Neural cell (in vitro differentiated cells): ENCODE results near the gene INS. TPM values are rescaled to one million over a fixed set of nuclear protein-coding genes. Genes with fewer than 3 reads are reported as not detected.

Experiments used
- H2AFZ ChIP-seq: fragments of 200-600, 300-800 bp; sonication (generic), shearing (Covaris generic); 2 replicates; pipeline ENCODE4 v1.6.0; 2014; ENCODE audit warnings: low read depth, mild to moderate bottlenecking, antibody characterized with exemption, low read length, moderate library complexity
- H3F3A ChIP-seq: fragments of 200-600 bp; shearing (Covaris generic); 2 replicates; pipeline ENCODE4 v1.6.1; 2016; ENCODE audit warnings: mild to moderate bottlenecking, moderate library complexity, mixed read lengths, antibody characterized with exemption, low read length; ENCODE audit not compliant: insufficient read depth, poor library complexity, severe bottlenecking
- H3K27ac ChIP-seq: fragments of 200-600, 300-800 bp; sonication (generic), shearing (Covaris generic); 2 replicates; pipeline ENCODE4 v1.5.1; 2014; ENCODE audit warnings: mild to moderate bottlenecking, low read length, moderate library complexity
- H3K27me3 ChIP-seq: fragments of 300-800, 200-600 bp; sonication (generic), shearing (Covaris generic); 2 replicates; pipeline ENCODE4 v1.6.0; 2014; ENCODE audit warnings: mild to moderate bottlenecking, low read depth, low read length, moderate library complexity; ENCODE audit not compliant: insufficient read depth
- H3K36me3 ChIP-seq: fragments of 300-800, 200-600 bp; sonication (generic), shearing (Covaris generic); 2 replicates; pipeline ENCODE4 v1.5.1; 2014; ENCODE audit warnings: mild to moderate bottlenecking, antibody characterized with exemption, low read length, moderate library complexity; ENCODE audit not compliant: insufficient read depth
- H3K4me2 ChIP-seq: fragments of 300-800, 200-600 bp; sonication (generic), shearing (Covaris generic); 2 replicates; pipeline ENCODE4 v1.6.0; 2014; ENCODE audit warnings: mild to moderate bottlenecking, low read length
- H3K4me3 ChIP-seq: fragments of 300-800, 200-600 bp; sonication (generic), shearing (Covaris generic); 2 replicates; pipeline ENCODE4 v1.5.1; 2014; ENCODE audit warnings: mild to moderate bottlenecking, low read length, moderate library complexity
- H3K79me2 ChIP-seq: fragments of 200-600 bp; shearing (Covaris generic); replicated peaks from 2 replicates; pipeline ENCODE4 v1.6.0; 2014; ENCODE audit warnings: mild to moderate bottlenecking, low read length, moderate library complexity; ENCODE audit not compliant: insufficient read depth
- H3K9ac ChIP-seq: fragments of 300-800, 200-600 bp; sonication (generic), shearing (Covaris generic); 2 replicates; pipeline ENCODE4 v1.6.1; 2016; ENCODE audit warnings: mild to moderate bottlenecking, low read length, mixed read lengths
- H3K9me2 ChIP-seq: fragments of 200-600 bp; shearing (Covaris generic); 2 replicates; pipeline ENCODE4 v1.6.1; 2016; ENCODE audit warnings: mild to moderate bottlenecking, low read length, mixed read lengths; ENCODE audit not compliant: insufficient read depth
- H3K9me3 ChIP-seq: fragments of 200-600, 300-800 bp; sonication (generic), shearing (Covaris generic); 2 replicates; pipeline ENCODE4 v1.6.1; 2016; ENCODE audit warnings: mild to moderate bottlenecking, mixed run types, low read length, moderate library complexity, mixed read lengths
- H4K20me1 ChIP-seq: fragments of 200-600 bp; shearing (Covaris generic); 2 replicates; pipeline ENCODE4 v1.6.1; 2016; ENCODE audit warnings: mild to moderate bottlenecking, mixed run types; ENCODE audit not compliant: insufficient read depth
- CTCF ChIP-seq: fragments of 450-650 bp; IDR thresholded peaks from 2 replicates; pipeline ENCODE4 v1.5.1; 2014; ENCODE audit warnings: antibody characterized with exemption, mild to moderate bottlenecking, moderate library complexity; ENCODE audit not compliant: poor library complexity, severe bottlenecking
- EP300 ChIP-seq: fragments of 450-650 bp; conservative IDR thresholded peaks from 2 replicates; pipeline ENCODE4 v1.6.1; 2014; ENCODE audit warnings: antibody characterized with exemption, mild to moderate bottlenecking, moderate library complexity; ENCODE audit not compliant: poor library complexity, severe bottlenecking
- EZH2 ChIP-seq: fragments of 200-600, 300-800 bp; shearing (Covaris generic), sonication (generic); IDR thresholded peaks from 2 replicates; pipeline ENCODE4 v1.6.1; 2014; ENCODE audit warnings: antibody characterized with exemption, low read length, borderline replicate concordance, mild to moderate bottlenecking; ENCODE audit not compliant: insufficient read depth, poor library complexity, severe bottlenecking
- MXI1 ChIP-seq: fragments of 450-650 bp; conservative IDR thresholded peaks from 2 replicates; pipeline ENCODE4 v1.6.1; 2014; ENCODE audit warnings: antibody characterized with exemption, mild to moderate bottlenecking; ENCODE audit not compliant: poor library complexity, severe bottlenecking
- POLR2AphosphoS5 ChIP-seq: IDR thresholded peaks from 2 replicates; pipeline ENCODE4 v1.6.1; 2012
- RAD21 ChIP-seq: fragments of 450-650 bp; conservative IDR thresholded peaks from 2 replicates; pipeline ENCODE4 v1.6.1; 2014; ENCODE audit warnings: antibody characterized with exemption, mild to moderate bottlenecking, moderate library complexity
- REST ChIP-seq: IDR thresholded peaks from 2 replicates; pipeline ENCODE4 v1.6.1; 2012; ENCODE audit warnings: borderline replicate concordance
- SMC3 ChIP-seq: fragments of 450-650 bp; conservative IDR thresholded peaks from 2 replicates; pipeline ENCODE4 v1.6.1; 2014; ENCODE audit warnings: antibody characterized with exemption, mild to moderate bottlenecking, moderate library complexity; ENCODE audit not compliant: poor library complexity
- TAF1 ChIP-seq: IDR thresholded peaks from 2 replicates; pipeline ENCODE4 v1.6.1; 2012; ENCODE audit warnings: low read depth
- polyA plus RNA-seq: library from polyadenylated mRNA; depleted of rRNA; stranded (reverse); fragments of >200 nt; gene quantifications from 2 replicates; pipeline ENCODE4 v1.2.3, GENCODE V29; 2014
- small RNA-seq, 3 experiments: library from RNA; depleted of rRNA; stranded (forward); fragments of <200 nt; gene quantifications; one replicate each; pipeline ENCODE3, GENCODE V24; 2012

Gene INS
- polyA plus RNA-seq, 1 donor from 2014 or later, result not detected

- Histone ChIP-seq H3K4me2 (no peak overlapping the region), H3K9me2 (no peaks in the 10 kb centered on the region), H3K79me2 (no peaks in the 10 kb centered on the region), H3K4me3 (no peak overlapping the region), H3K9me3 (no peaks in the 10 kb centered on the region), H3K9ac (no peak overlapping the region), H4K20me1 (no peaks in the 10 kb centered on the region), H3F3A (no peaks in the 10 kb centered on the region), H3K27ac (no peak overlapping the region), H3K36me3 (no peaks in the 10 kb centered on the region), H2AFZ (no peak overlapping the region), H3K27me3 (no peaks in the 10 kb centered on the region)
- TF ChIP-seq EP300 (no peak), EZH2 (no peak), RAD21 (no peak), TAF1 (no peak), REST (no peak), POLR2AphosphoS5 (no peak), SMC3 (no peak), MXI1 (no peak), CTCF (no peak)
These were observed 50.5 kb downstream of the INS start for GRCh38 chr11:2110521-2110920.

Small RNA genes lying within 50 kb of the gene (small RNA-seq; reads per million reads assigned to genes)
- 0 reads per million in 3 experiments for gene MIR4686
- gene MIR483, result 0 to 2.5 (median 0.03) reads per million in 3 experiments

Other genes starting within 250 kb of the INS start
- gene TNNT3, start 241.5 kb downstream of the INS start, polyA plus RNA-seq, result not detected in 2 replicates
- 139 and 154 TPM in 2 replicates for gene MRPL23, start 213.9 kb downstream of the INS start, polyA plus RNA-seq
- not detected in 2 replicates for gene H19, start 163.4 kb downstream of the INS start, polyA plus RNA-seq
- gene IGF2, start 21.8 kb downstream of the INS start, polyA plus RNA-seq, result not detected in 2 replicates
- 3.6 and 10.9 TPM in 2 replicates for gene TH, start 10.6 kb upstream of the INS start, polyA plus RNA-seq
- not detected in 2 replicates for gene ASCL2, start 109.4 kb upstream of the INS start, polyA plus RNA-seq
- gene C11orf21, start 140.7 kb upstream of the INS start, polyA plus RNA-seq, result not detected in 2 replicates
- gene TSPAN32, start 140.8 kb upstream of the INS start, polyA plus RNA-seq, result not detected in 2 replicates
- 96.2 and 97.8 TPM in 2 replicates for gene CD81, start 216.1 kb upstream of the INS start, polyA plus RNA-seq
- 54.3 and 62.2 TPM in 2 replicates for gene TSSC4, start 239.5 kb upstream of the INS start, polyA plus RNA-seq